Activated CD4-positive, alpha-beta T cell treated with anti-CD3 and anti-CD28 coated beads, Interleukin-2, amount 50 U/mL, for 4 hours (primary cell): ENCODE data around the gene EHD1.
A peak's percentile ranks its signal among the peaks of the same experiment; 100 is the strongest.

Experiments
- DNase-seq, 2 experiments: peaks; one replicate each; pipeline ENCODE4 v3.0.0-alpha.2; 2020

The EHD1 gene

GRCh38 chr11:64878494-64879243, at the start of gene EHD1:
Gene EHD1 (minus strand): TSS chr11:64878621. CDS start chr11:64878464, 157 bp downstream.
- DNase-seq = peak; percentile 99 to 100

GRCh38 chr11:64926689-64927088, 48.3 kb upstream of the EHD1 start:
- DNase-seq = no peak

GRCh38 chr11:64925536-64926436, 47.4 kb upstream of the EHD1 start:
- no peak for DNase-seq

DNA sequence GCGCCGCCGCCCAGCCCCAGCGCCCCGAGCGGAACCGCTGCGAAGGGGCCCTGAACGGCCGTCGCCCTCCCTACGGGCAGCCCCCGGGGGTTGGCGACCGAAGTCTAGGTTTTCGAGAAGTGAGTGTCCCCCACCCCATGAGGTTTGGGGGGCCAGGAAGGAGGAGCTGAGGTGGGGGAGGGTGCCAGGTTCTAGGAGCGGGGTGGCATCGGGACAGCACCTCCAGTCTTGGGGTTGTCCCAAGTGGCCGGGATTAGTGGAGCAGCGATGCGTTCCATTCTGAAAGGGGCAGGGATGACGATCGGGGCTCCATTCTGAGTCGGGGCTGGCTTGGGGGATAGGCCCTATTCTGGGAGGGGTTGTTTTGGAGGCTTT, 46.5 kb upstream of the EHD1 start:
- no peak for DNase-seq

GRCh38 chr11:64923944-64924909, 45.8 kb upstream of the EHD1 start, which contains the start of gene PPP2R5B:
Gene PPP2R5B (plus strand): TSS chr11:64924689. CDS start chr11:64925735, 1,046 bp downstream.
- DNase-seq = peak; percentile 86 to 87

GRCh38 chr11:64923151-64923661, 44.8 kb upstream of the EHD1 start:
- DNase-seq = no peak

DNA sequence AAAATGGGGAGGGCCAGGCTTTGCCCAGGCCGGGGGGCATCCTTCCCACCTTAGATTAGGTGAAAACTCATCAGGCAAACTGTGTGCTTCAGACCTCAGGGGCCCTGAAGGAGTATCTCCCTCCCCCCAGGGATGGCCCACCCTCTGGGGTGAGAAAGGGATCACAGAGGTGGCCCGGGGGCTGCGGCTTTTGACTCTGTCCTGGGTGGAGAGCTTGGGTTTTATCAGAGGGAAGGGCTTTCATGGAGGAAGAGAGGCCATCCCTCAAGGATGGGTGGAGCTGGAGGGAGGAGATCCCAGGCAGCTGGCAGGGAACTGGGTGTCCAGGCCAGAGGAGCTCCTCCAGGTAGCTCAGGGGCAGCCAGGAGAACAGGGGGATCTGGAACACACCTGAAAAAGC, 43.0 kb upstream of the EHD1 start:
- no peak for DNase-seq

- no peak for DNase-seq
These were observed 41.7 kb upstream of the EHD1 start for GRCh38 chr11:64920124-64920523.

GRCh38 chr11:64919627-64920026, 41.2 kb upstream of the EHD1 start:
- no peak for DNase-seq

DNA sequence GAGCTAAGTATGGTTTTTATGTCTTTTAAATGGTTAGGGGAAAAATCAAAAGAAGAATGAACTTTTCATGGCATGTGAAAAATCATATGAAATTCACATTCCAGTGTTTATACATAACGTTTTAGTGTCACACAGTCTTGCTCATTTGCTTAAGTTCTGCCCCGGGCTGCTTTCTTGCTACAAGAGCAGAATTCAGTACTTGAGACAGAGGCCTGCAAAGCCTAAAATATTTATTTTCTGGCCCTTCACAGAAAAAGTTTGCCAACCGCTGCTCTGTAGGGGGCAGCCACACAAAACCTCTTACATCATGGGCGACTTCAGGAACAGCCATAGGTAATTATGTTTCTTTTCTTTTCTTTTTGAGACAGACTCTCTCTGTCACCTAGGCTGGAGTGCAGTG, 39.6 kb upstream of the EHD1 start:
- DNase-seq = no peak

- DNase-seq = no peak
These were observed 39.2 kb upstream of the EHD1 start for GRCh38 chr11:64917663-64917995.

DNA sequence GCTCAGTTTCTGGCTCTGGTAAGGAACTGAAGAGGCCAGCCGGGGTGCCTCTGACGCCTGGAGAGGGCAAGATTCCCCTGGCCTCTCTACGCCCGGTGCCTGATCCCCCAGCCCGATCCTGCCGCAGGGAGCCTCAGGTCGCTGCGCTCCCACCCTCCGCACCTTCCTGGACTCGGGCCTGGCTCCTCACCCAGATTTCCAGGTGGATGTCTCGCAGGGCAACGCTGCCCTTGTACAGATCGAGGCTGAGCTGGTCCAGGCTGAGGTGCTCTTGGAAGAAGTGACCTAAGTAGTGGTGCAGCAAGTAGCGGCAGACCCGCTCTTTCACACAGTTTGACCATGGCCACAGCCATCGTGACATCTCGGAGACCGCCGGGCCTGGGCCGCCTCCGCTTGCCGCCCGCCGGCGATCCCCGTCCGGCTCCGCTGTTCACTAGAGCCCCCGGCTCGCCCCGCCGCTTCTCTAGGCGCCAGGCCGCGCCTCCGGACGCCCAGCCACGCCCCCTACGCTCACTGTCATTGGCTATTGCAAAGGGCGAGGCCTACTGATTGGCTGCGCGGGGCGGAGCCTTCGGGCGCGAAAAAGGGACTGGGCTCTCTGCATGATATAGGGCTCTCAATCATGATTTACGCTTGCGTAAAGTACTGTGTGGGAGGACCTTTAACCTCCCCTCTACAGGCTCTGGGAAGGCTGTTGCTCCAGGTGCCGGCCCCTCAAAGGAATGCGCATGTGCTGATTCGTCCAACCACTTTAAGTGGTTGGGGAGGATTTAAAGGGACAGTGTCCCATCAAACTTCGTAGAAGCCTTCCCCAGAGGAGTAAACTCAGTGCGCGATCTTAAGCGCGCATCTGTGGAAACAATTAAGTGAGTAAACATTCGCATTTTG, 38.6 kb upstream of the EHD1 start, which contains the start of gene ATG2A:
Gene ATG2A, minus strand, starts transcription at position 435 of the 888 bp plus-strand sequence. Its CDS starts 74 bp downstream, at position 361.
- peak; percentile 99 for DNase-seq

- DNase-seq = peak in 1 of 2 experiments; percentile 14
These were observed 37.8 kb upstream of the EHD1 start for GRCh38 chr11:64916040-64916774.

GRCh38 chr11:64915376-64915887, 37.0 kb upstream of the EHD1 start:
- no peak for DNase-seq

- DNase-seq = no peak
These were observed 35.7 kb upstream of the EHD1 start for GRCh38 chr11:64914123-64914522.

DNA sequence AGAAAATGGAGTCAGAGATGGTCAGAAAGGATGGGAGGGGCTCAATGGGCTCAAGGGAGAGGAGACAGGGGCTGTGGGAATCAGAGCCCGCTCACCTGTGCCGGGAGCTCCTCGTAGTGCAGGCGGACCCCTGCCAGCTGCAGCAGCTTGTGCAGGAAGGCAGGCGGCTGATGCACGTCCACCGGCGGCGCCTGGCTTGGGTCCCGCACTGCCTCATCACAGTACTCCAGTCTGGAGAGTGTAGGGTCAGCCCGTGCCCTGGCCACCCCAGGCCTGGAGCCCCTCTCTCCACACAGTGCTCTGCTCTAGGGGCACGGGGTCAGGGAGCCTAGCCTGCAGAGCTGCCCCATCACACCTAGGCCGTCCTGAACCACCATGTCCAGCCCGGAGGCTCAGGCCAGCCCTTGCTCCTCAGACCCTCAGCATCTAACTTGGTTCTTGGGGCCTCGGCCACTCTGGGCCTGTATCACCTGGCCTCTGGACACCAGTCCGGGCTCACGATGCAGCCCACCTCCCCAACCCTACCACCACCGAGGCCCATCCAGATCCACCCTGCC, 34.8 kb upstream of the EHD1 start:
- no peak for DNase-seq

GRCh38 chr11:64911689-64912088, 33.3 kb upstream of the EHD1 start:
- no peak for DNase-seq

DNA sequence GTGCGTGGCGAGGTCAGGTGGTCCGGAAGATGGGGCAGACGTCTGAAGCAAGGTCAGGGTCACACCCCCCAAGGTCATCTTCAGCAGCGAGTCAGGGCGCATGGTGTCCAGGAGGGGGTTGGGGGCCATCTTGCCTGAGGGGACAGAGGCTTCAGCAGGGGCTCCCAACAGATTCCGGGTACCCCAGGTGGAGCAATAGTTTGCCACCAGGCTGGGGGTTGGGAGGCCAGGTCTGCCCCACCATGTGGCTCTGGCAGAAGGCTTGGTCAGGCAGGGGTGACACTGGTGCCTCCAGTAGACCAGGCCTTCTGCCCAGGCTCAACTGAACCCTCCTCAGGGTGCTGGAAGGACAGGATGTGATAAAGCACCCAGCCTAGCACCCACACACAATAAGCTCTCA, 32.7 kb upstream of the EHD1 start:
- no peak for DNase-seq

DNA sequence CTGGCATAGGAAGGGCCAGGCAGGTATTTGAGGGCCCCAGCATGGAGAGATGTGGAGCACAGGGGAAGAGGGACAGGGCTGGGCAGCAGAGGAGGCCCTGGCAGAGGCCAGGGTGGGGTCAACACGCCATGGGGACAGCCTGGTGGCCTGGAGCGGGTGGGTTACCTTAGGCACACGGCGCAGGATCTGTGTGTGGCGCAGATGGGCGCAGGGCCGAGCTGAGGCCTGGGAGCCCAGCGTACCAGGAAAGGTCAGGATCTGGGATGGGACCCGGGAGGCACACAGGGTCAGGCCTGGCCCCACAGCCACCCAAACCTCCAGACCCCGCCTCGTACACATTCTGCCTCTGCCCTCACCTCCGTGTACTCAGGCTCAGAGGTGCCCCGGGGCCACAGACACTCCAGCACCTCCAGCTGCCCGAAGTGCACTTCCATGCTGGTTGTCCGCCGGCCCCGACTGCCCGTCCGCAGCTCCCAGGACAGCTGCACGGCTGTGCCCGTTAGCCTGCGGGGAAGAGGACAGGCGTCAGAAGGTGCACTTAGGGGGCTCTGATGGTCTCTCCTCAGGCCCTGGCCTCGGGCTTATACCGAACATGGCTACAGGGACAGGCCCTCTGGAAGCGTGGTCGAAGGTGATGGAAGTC, 32.2 kb upstream of the EHD1 start:
- DNase-seq = no peak
